ENCODE results near the gene ARF3.

The ARF3 gene

GRCh38 chr12:48957141-48958048, at the start of gene ARF3:
Gene ARF3, minus strand, starts transcription at chr12:48957487. Its CDS starts 16,392 bp downstream, at chr12:48941095.
- peak; percentile 63 for DNase-seq (ENCODE audit: low read depth, low spot score)

GRCh38 chr12:49000346-49000745, 43.1 kb upstream of the ARF3 start:
- DNase-seq (ENCODE audit: low read depth, low spot score) = no peak

GRCh38 chr12:48999371-49000131, 42.3 kb upstream of the ARF3 start, which contains the start of gene DDN:
Gene DDN, minus strand, starts transcription at chr12:48999375. Its CDS starts 88 bp downstream, at chr12:48999287.
- no peak for DNase-seq (ENCODE audit: low read depth, low spot score)

- DNase-seq (ENCODE audit: low read depth, low spot score) = no peak
Observed at GRCh38 chr12:48998497-48999353, 41.4 kb upstream of the ARF3 start.

- DNase-seq (ENCODE audit: low read depth, low spot score) = no peak
Observed at GRCh38 chr12:48997719-48998496, 40.6 kb upstream of the ARF3 start.

GRCh38 chr12:48996794-48997718, 39.8 kb upstream of the ARF3 start:
- DNase-seq (ENCODE audit: low read depth, low spot score) = no peak

GRCh38 chr12:48995086-48995879, 38.0 kb upstream of the ARF3 start:
- no peak for DNase-seq (ENCODE audit: low read depth, low spot score)

- no peak for DNase-seq (ENCODE audit: low read depth, low spot score)
Observed at GRCh38 chr12:48994224-48995085, 37.2 kb upstream of the ARF3 start.

GRCh38 chr12:48993787-48994186, 36.5 kb upstream of the ARF3 start:
- DNase-seq (ENCODE audit: low read depth, low spot score) = no peak

- no peak for DNase-seq (ENCODE audit: low read depth, low spot score)
Observed at GRCh38 chr12:48991247-48992050, 34.2 kb upstream of the ARF3 start.

GRCh38 chr12:48990552-48990951, 33.3 kb upstream of the ARF3 start:
- DNase-seq (ENCODE audit: low read depth, low spot score) = no peak

GRCh38 chr12:48988030-48988649, 30.9 kb upstream of the ARF3 start:
- DNase-seq (ENCODE audit: low read depth, low spot score) = no peak

GRCh38 chr12:48986720-48987291, 29.5 kb upstream of the ARF3 start:
- no peak for DNase-seq (ENCODE audit: low read depth, low spot score)

- DNase-seq (ENCODE audit: low read depth, low spot score) = no peak
Observed at GRCh38 chr12:48985901-48986300, 28.6 kb upstream of the ARF3 start.

GRCh38 chr12:48985475-48985897, 28.2 kb upstream of the ARF3 start:
- no peak for DNase-seq (ENCODE audit: low read depth, low spot score)

GRCh38 chr12:48982397-48983080, 25.3 kb upstream of the ARF3 start:
- DNase-seq (ENCODE audit: low read depth, low spot score) = no peak
